GM21423 (cell line): ENCODE measurements around the gene MAPK12.

Experiments used
- ATAC-seq: cut with Tn5 transposase; IDR thresholded peaks from one replicate; pipeline ENCODE4 v1.9.1; 2021; ENCODE audit warnings: mild to moderate bottlenecking, moderate library complexity; ENCODE audit not compliant: unreplicated experiment

The MAPK12 gene

DNA sequence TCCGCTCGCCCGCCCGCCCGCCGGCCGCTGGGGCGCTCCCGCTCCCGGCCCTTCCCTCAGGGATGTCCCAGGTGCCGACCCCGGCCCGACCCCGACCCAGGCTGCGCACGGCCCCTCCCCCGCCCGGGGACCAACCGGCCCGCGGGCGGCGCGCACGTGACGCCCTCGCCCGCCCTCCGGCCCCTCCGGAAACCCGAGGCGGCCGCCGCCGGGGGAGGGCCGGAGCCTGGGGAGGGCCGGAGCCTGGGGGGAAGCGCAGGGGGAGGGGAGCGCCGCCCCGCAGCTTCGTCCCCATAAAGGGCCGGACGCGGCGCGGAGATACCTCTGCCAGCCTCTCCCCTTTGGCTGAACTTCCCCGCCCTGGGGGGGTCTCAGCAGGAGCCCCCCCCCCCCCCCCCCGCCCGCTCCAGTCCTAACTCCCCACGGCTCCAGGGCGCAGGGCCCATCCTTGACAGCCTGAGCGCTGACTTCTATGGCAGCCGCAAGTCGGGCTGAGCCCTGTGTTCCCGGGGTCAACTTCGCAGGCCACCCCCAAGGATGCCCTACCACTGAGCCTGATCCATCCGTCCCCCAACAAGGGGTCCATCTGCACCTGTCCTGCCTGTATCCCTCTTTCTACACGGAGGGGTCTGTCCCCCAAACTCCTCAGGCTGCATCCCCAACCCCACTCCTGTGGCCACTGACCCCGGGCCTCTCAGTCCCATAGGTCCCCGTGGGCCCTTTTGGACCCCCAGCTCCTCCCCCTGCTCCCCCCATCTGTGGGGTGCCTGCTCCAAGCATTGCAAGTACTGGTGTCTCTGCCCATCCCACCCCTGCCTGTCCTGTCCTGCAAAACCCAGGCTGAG, at the start of gene MAPK12:
Gene MAPK12 (minus strand): TSS at position 69 of the 845 bp plus-strand sequence. CDS start 174 bp downstream, outside the sequence.
- peak; percentile 45 for ATAC-seq

DNA sequence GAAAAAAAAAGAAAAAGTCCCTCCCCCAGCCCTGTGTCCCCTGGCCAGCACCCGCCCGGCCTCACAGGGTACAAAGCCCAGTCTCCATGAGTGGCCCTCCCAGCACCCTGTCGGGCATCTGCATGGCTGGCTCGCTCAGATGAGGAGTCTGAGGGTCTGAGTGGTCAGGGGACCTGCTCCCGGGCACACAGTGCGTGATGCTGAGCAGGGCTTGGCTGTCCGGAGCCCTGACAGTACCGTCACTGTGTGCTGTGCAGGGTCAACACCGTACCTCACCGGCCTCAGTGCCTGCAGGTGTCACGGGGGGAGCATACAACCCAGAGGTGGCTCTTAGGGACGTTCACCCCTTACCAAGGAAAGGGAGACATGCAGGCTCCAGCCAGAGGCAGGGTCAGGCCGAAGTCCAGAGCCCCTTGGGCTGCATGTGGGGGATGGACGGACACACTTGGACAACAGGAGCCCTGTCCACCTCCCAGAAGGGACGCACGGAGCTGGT, 49.5 kb upstream of the MAPK12 start:
- ATAC-seq, result no peak

DNA sequence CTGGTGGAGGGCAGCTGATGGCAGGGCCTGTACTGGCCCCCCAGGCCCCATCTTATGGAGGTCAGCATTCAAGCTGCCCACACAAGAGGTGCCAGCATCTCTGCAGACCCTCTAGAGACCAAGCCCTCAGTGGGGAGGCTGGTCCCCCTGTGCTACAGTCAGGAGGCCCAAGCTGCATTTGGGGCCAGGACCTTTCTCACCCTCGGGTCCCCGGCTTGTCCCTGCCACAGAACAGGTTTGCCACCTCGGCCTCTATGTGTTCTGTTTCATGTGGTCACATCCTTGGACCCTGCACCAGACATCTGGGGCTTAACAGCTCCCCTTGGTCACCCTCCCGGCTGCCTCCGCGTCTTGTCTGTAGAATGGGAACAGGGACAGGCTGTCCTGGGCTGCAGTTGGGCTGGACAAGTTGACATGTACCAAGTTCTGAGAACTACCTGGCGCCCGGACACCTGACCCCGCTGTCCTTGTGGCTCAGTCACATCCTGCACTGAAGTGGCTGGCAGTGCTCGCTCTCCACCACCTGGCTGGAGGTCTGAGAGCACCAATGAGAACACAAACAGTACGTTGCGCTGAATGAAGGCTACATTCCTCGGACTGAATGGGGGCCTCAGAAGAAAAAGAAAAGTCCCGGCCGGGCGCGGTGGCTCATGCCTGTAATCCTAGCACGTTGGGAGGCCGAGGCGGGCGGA, 48.7 kb upstream of the MAPK12 start:
- ATAC-seq, result no peak

DNA sequence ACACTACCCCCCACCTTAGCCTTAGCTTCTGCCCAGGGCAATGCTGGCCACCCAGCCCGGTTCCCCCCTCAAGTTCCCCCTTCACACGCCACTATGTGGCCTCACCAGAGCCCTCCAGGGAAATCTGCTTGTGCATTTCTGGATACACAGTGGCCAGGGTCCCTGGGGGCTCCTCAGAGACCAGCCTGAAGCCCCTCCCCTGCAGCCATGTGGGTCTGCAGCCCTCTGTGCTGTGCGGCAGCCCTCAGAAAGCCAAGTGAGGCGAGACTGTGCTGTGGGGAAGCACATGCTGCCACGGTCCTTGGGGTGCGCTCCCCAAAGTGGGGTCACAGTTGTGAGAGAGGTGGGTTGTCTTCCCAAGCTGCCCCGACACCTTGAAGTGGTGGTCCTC, 48.1 kb upstream of the MAPK12 start:
- no peak for ATAC-seq

DNA sequence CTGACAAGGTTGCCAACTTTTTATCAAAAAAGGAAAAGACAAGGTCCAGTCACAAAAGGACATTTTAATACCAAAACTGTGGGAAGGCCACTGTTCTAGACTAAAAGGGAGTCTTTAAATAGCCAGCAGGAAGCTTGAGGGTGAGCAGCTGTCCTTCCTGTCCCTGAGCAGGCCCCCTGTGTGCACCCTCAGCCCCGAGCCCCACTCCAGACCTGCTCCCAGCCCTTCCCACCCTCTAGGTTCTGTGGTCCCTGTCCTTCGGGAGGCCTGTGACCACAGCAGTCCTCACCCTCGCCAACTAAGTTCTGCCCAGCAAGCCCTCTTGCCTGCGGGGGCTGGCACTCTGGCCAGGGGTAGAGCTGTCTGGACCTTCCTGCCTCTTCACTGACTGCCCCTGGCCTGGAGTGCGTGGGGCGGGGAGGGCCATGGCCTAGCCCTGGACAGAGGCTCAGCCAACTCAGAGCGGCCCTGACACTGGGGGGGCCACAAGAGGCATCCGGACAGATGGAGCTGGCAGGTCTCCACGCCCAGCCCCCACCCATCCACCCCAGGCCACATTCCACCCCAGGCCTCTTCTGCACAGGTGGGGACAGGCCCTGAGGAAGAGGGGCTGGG, 47.6 kb upstream of the MAPK12 start:
- ATAC-seq, result no peak

DNA sequence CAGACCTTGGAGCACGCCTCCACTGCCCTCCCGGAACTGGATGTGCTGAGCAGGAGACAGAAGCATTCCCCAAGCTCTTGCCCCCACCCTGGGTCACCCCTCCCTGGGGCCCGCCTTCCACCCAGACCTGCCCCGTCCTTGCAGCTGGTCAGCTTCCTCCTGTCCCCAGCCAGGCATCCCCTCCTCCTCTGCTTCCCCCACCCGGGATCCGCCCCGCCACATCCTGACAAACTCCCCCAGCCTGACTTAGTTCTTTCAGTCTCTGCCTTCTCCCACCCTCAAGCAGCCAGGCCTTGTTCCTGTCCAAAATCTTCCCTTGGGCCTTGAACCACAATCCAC, 47.1 kb upstream of the MAPK12 start:
- no peak for ATAC-seq

DNA sequence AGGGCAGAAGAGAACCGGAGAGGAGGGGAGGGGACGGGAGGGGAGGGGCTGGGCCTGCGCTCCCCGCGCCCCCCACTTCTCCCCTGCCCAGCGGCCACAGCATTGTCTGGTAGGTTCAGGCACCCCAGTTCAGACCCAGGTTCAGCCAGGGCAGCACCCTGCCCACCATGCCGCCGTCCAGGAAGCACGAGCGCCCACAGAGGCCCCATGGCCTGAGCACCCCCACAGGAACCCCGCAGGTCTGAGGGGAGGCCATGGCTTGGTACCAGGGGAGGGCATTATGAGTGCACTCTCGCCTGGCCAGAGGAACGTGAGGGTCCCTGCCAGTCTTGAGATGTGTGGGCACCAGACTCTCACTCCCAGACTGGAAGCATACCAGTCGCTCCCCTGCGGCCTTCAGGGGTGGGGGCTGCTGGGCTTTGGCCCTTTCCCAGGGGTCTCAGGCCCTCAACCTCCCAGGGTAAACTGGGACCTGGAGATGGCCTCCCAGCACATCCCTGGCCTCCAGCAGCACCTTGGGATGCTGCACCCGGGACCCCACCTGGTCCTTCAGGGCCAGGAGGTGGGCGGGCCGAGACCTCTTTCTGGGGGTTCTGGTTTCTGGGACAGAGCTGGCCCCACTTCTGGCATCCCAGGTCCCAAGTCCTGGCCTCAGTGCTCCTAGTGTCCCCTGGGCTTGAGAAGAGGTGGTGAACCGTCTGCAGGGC, 46.6 kb upstream of the MAPK12 start:
- ATAC-seq, result no peak

DNA sequence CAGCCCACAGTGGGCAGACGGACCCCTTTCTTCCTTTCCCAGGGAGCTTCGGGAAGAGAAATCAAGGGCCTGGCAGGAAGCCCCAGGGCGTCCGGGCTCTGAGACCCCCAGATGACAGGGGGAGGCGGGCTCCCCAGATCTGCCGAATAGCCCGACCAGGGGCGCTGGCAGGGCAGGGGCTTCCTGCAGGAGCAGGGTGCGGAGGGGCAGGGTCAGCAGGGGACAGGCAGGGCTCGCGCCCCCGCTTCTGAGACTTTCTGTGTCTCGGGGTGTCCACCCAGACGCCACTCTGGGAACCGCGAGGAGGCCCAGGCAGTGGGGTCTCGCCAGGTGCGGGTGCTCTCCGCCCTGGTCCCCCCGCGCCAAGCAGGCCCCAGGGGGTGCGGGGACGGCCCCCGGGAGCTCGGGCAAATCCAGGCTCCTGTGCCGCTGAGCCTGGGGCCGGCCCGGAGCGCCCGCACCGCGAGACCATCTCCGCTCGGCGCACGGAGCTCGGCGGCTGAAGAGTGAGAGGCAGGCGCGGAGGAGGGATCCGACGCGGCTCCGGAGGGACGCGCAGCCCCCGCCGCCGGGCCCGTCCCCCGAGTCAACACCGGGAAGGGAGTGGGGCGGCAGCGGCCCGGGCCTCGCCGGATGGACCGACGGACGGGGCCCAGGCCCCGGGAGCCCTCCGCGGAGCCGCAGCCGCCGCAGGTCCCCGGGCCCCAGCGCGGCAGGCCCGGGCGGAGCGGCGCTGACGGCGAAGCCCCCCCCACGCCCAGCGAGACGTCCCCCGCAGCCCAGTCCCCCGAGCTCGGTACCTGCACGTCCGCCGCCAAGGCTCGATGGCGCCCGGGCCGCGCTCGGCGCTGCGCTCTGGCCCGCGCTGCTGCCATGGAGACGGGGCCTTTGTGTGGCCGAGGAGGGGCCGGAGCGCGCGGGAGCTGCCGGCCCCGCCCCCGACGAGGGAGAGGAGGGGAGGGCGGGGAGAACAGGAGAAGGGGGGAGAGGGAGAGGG, 45.6 kb upstream of the MAPK12 start, which contains the start of gene PLXNB2:
Gene PLXNB2 (minus strand): TSS at position 894 of the 997 bp plus-strand sequence. CDS start 17,062 bp downstream, outside the sequence.
- no peak for ATAC-seq

DNA sequence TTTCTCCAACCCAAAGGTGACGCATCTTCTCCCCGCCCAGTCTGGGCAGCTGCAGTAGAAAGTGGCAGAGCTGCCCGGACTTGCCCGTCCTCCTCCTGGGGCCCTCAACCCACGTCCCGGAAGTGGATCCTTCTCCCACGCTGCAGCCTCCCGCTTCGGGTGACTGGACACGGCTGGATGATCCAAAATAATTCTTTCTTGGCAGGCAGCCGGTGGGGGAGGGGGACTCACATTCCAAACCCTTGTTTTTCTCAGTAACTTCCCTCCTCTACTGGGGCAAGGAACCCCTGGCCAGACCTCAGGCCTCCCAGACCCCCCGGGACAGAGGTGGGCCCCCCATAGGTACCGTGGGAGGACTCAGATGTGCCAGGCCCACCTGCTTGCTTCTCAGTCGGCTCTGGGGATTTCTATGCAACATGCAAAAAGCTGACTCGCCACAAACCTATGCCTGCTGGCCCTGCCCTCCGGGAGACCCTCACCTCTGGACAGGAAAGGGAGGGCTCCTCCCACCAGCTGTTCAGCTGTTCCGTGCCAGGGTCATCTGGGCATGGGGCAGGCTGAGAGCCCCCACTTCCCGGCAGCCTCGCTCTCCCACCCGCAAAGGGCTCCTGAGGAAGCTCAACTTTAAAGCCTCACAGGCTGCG, 44.6 kb upstream of the MAPK12 start:
- ATAC-seq, result no peak

DNA sequence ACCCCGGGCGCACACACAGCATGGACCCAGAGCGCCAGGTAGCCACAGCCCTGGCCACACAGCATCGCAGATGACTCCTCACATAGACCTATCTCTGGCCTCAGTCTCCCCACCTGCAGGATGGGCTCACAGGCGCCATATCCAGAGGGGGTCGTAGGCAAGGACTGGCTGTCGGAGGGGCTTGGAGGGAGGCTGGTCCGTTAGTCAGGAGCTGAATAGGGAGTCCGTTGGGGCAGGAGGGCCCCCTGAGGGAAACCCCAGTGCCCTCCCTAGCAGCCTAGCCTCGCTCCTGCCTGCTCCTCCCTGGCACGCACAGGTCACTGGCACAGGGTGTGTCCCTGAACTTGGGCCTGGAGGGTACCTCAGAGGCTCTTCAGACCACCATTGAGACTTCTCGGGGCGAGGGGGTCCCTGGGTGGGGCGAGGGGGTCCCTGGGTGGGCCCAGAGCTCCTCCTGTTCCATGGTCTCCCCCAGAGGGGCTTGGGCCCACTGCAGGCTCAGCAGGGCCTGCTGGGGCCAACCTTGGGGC, 44.0 kb upstream of the MAPK12 start:
- ATAC-seq, result no peak

DNA sequence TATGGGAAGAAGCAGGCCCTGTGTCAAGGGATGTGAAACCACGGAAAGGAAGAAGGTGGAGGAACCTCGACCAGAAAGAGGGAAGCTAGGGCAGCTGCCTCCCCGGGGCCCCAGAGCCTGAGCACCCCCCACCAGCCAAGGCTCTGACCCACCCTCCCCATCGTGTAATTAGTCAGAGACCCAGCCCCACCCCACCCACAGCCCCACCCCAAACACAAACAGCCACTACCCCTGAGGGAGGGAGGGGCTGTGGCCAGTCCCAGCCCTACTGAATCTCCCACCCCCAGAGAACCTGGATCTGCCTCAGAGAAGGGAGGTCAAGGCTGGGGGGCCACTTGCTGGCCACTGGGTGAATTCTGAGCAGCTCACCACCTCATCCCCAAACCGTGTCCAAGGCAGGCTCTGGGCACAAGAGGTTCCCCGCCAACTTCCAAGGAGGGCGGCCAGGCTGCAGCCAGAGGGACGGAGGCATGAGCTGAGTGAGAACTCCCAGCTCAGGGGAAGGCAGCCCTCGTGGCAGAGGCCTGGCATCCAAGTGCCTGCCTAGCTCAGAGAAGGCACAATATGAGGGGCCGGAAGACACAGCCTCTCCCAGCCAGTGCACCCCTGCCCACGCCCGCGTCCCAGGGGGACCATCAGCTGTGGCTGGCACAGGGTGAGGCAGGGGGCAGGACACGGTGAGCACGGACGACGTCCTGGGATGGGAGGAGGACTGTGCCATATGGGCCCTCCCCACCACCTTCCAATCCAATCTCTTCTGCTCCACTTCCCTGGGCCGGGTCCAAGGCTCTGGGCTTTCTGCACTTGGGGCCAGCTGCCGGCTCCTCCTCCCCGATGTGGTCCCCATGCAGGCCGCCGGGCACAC, 43.3 kb upstream of the MAPK12 start:
- no peak for ATAC-seq

DNA sequence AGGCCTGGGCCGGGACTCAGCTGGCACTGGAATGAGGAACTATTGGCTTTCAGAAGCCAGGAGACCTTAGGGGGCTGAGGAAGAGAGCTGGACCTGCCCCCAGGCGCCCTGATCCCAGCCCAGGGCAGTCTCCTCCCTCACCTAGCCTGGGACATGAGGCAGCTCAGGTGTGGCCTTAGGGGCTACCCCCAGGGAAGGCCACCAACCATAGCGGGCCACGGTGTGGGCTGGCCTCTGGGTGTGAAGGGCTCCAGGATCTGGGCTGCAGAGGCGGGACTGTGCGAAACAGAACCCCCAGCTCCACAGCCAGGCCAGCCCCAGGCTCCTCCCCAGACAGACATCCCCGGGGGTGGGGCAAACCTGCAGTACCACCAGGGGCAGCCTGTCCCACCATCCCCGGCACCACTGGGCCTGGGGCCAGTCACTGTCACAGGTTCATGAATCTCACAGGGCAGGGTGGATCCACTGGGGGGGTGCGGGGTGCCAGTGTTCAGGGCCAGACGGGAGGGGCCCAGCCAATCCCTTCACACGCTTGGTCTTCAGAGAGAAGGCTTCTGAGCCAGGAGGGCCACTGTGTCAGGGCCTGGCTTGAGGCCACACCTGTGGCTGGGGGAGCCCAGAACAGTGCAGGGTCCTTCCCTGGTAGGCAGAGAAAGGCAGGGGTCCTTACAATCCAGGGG, 42.5 kb upstream of the MAPK12 start:
- no peak for ATAC-seq

DNA sequence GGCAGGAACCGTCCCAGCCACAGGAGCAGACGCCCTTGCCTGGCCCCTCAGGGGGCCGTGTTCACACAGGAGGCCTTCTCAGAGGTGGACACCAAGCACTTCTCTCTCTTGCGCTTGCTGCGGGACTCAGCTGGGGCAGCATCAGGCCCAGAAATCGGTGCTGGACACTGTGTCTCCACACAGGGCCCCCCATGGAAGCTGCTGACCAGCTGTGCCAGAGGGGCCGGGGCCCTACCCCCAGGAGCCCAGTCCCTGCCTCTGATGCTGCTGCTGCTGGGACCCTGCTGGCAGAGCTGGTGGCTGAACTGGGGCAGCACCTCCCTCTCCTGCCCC, 42.0 kb upstream of the MAPK12 start:
- no peak for ATAC-seq

DNA sequence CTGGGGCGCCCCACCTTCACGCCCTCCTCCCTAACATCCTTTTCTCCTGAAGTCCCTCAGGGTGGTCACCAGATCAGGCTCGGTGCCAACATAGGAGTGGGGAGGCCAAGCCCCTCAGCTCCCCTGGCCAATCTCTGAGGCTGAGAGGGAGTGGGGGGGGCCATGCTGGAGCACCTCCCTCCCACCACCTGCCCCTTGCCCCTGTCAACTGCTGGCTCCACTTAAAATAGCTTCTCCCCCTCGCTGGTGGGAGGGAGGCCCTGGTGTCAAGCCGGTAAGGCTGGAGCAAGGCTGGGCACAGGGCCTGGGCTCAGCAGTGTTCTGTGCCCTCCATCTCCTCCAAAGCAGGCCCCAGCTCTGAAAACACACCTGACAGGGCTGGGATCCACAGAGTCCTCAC, 41.1 kb upstream of the MAPK12 start:
- ATAC-seq, result no peak

DNA sequence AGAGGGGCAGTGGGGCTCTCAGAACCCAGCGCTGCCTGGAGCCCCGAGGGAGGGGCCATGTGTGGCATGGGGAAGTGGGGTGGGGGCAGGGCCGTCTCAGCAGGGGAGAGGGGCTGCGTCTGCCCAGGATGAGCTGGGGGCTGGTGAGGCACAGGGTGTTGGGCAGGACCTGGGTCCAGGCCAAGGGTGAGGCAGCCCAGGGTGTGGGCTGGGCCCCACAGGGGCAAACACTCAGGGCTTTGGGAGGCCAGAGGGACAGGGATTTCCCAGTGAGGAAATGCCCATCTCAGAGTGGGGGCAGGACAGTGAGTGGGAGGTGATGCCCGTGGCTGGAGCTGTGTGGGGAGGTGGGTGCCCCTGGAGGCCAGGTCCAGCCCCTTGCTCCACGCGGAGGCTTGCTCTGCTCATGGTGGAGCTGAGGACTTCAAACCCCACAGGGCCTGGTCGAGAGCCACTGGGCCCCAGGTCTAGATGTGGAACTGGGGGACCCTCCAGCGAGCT, 40.6 kb upstream of the MAPK12 start:
- ATAC-seq, result no peak

DNA sequence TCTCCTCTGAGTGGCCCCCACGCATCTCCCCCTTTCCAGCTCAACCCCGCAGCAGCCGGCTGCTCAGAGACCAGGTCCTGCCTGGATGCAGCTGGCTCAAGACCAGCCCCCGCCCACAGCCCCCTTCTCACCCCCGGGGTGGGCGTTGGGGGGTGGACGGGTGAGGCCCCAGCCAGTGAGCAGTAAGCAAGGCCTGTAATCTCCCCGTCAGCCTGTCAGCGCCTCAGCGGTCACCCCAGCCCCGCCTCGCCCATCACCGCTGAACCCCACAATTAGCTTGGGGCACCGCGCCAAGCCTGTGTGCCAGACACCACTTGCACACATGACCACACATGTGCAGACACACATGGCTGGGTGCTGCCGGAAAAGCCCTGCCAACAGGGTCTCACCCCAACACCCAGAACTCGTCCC, 40.1 kb upstream of the MAPK12 start:
- no peak for ATAC-seq

DNA sequence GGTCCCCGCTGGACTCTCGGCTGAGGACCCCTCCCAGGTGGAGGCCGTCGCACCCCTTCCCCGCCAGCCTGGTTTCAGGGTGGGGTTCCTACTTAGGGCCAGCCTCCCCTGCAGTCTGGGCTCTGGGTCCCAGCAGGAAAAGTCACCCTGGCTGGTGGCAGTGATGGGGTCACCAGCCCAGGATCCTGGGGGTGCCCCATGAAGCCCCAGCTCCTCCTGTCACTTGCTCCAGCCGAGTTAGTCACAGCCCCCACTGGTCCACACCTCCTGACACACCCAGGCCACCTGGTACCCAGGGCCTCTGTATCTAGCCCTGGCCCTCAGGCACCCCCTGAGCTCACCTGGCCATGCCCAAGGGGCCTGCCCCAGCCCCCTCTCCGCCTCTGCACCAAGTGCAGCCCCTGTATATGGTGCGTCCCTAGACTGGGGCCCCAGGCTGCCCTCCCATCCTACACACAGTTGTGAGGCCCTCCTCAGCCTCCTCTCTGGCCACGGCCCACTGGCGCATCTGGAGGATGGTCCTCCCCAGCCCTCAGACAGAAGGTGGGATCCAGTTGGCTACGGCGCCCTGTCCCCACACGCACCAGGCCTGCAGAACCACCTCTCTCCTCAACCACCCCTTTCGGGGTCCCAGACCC, 39.3 kb upstream of the MAPK12 start:
- ATAC-seq, result no peak
